Aorta (tissue), 5 donors: ENCODE measurements around the gene FAM76A. TPM values are rescaled to one million over a fixed set of nuclear protein-coding genes. Genes with fewer than 3 reads are reported as not detected.
"Not testable (repeated sequence)": the region's sequence is repeated elsewhere in the genome, so short reads cannot be mapped to it uniquely, and the experiment has no call there.

Source experiments
- ATAC-seq: fragments of 200-7000 bp; cut with Tn5 transposase; one replicate; pipeline ENCODE4 v1.9.1; 2022; ENCODE audit warnings: moderate library complexity; ENCODE audit not compliant: low FRiP score
- DNase-seq, 2 donors: peaks; one replicate each; pipeline ENCODE4 v3.0.0-alpha.2; 2020
- H3K27ac ChIP-seq, 2 donors: one replicate each; pipeline ENCODE4 v1.5.1; 2013; ENCODE audit warnings: low read length in 2 of 2, mild to moderate bottlenecking in 2 of 2, moderate library complexity in 2 of 2, control low read depth in 1 of 2, inconsistent platforms in 1 of 2, low read depth in 1 of 2
- H3K27me3 ChIP-seq, 2 donors: one replicate each; pipeline ENCODE4 v1.6.1; 2013; ENCODE audit warnings: control low read depth in 1 of 2, low read length in 1 of 2, mild to moderate bottlenecking in 1 of 2, moderate library complexity in 1 of 2; ENCODE audit not compliant: insufficient read depth in 2 of 2, control insufficient read depth in 1 of 2
- H3K36me3 ChIP-seq, 2 donors: one replicate each; pipeline ENCODE4 v1.6.1; 2013; ENCODE audit warnings: control low read depth in 1 of 2, low read length in 1 of 2, mild to moderate bottlenecking in 1 of 2; ENCODE audit not compliant: insufficient read depth in 2 of 2, control insufficient read depth in 1 of 2
- H3K4me1 ChIP-seq, 2 donors: one replicate each; pipeline ENCODE4 v1.6.1; 2013; ENCODE audit warnings: low read length in 2 of 2, control low read depth in 1 of 2, mild to moderate bottlenecking in 1 of 2, moderate library complexity in 1 of 2; ENCODE audit not compliant: insufficient read depth in 2 of 2, control insufficient read depth in 1 of 2
- H3K4me3 ChIP-seq, 2 donors: one replicate each; pipeline ENCODE4 v1.5.1; 2013; ENCODE audit warnings: low read length in 2 of 2, control low read depth in 1 of 2, mild to moderate bottlenecking in 1 of 2
- H3K9me3 ChIP-seq: one replicate; pipeline ENCODE4 v1.6.1; 2013; ENCODE audit warnings: mild to moderate bottlenecking, low read length; ENCODE audit not compliant: control insufficient read depth
- WGBS, 2 donors: extraction: QIAGEN DNeasy Blood & Tissue Kit; methylation state at CpG; one replicate each; pipeline ENCODE4 v1.1.7; 2013; 5-methylcytosine and 5-hydroxymethylcytosine counted together
- intact Hi-C, 2 donors: fragments of 100-400 bp; cut with DNase I; formaldehyde crosslinking; loops; one replicate each; pipeline versions ENCODE4 v1.14.2 to v1.15.0; 2022
- long read RNA-seq, 2 donors: library from polyadenylated mRNA; unstranded; transcript quantifications; one replicate each; pipeline ENCODE4 v2.0.0, GENCODE V29; 2020 to 2021
- polyA plus RNA-seq, 2 donors: library from polyadenylated mRNA; stranded (reverse); fragments of 200-250 nt; gene quantifications; one replicate each; pipeline ENCODE4 v1.2.3, GENCODE V29; 2013
- total RNA-seq, 2 donors: library from RNA; stranded (reverse); fragmentation: NEBNext Ultra II Directional; extraction: Animal tissue kit (Norgen Biotek cat#: 25700); gene quantifications; one replicate each; pipeline ENCODE4 v1.2.1, GENCODE V29; 2021
- donor health status: healthy with polysubstance abuse.
- donor health status: Bipolar disorder and iron deficiency.
- donor health status: DM: no; HTN: no; CAD: no.
- donor health status: DM: no; HTN: no; CAD: no.
- donor health status: DM: yes; HTN: yes; CAD: no.

Gene FAM76A
- total RNA-seq (10 to 100 TPM; 14.4 to 18.9 TPM), polyA plus RNA-seq (1 to 10 TPM; 5.9 to 8.0 TPM)
- long read RNA-seq, donor 1, transcript FAM76A-204 (9 exons, 3,567 nt), result major isoform, 22 of 29 reads
- long read RNA-seq, donor 1, transcript FAM76A-203 (8 exons, 2,273 nt), result minor isoform, 6 of 29 reads
- long read RNA-seq, donor 1, partial matches to known transcripts, result 1 of 29 reads
- long read RNA-seq, donor 1, other reads (novel, unspliced or antisense), result 0 of 29 reads
- long read RNA-seq, donor 2, partial matches to known transcripts, result 0 of 1 reads
- long read RNA-seq, donor 2, other reads (novel, unspliced or antisense), result 1 of 1 reads

DNA sequence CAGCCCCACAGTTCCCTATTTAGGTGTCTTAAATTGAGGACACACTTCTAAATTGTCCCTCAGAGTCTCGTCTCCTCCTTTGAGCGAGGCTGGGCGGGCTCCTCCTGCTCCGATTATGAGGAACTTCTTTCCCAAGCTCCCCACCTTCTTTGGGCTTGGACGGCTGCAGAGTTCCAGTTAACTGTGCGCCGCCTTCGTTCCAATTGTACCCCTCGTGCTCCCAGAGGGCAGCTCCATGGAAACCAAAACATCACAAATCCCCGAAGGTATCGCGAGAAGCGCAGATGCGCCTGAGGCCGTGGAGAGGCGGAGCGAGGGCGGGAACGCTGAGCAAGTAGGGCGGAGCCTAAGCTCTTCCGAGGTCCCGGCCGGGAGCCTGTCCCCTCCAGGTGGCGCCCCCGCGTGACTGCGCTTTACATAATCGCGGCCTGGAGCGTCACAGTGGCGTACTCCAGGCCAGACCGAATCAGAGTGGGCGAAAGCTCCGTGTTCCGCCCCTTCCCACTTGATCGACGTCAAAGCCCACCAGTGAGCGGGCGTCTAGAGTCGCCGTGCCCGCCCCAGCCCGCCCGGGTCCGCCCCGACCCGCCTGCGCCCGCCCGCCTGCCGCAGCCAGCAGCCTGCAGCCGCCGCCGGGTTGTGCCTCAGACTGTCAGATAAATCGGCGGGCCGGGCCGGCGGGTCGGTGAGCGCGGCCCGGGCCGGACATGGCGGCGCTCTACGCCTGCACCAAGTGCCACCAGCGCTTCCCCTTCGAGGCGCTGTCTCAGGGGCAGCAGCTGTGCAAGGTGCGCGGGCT lies at the start of gene FAM76A:
Gene FAM76A, plus strand, starts transcription at position 588 of the 799 bp plus-strand sequence. Its CDS starts 120 bp downstream, at position 708.
- no peaks in the 10 kb centered on the region for H3K9me3 ChIP-seq
- H3K36me3 ChIP-seq, result no peaks in the 10 kb centered on the region
- H3K27me3 ChIP-seq, result no peaks in the 10 kb centered on the region
- H3K4me1 ChIP-seq, result no peaks in the 10 kb centered on the region
- peak; percentile 100 for ATAC-seq
- H3K27ac ChIP-seq, result peak within 1 kb of the TSS in 1 of 2 donors; percentile 83
- intact Hi-C loops, result loop anchor here (2.0 kb wide), 2 partner anchors 47 to 53 kb away; partner anchors contain the start of genes STX12 (in 2 of the 2) and IFI6 (in 1 of the 2)
- peak within 1 kb of the TSS; percentile 60 to 61 for H3K4me3 ChIP-seq
- peak; percentile 99 to 100 for DNase-seq
- WGBS, 2 donors, result 1% methylated on average over 69 to 72 of the region's 72 CpGs

GRCh38 chr1:27676410-27676809 lies 49.4 kb upstream of the FAM76A start:
- intact Hi-C loops, result no loop called here
- Histone ChIP-seq H3K9me3 (no peaks in the 10 kb centered on the region), H3K27me3 (no peaks in the 10 kb centered on the region), H3K4me1 (no peaks in the 10 kb centered on the region), H3K4me3 (no peak overlapping the region), H3K36me3 (no peaks in the 10 kb centered on the region), H3K27ac (no peak overlapping the region)
- no peak for DNase-seq
- ATAC-seq, result no peak
- 94 to 98% methylated on average over 1 of the region's 1 CpG for WGBS, 2 donors

GRCh38 chr1:27678747-27679146 lies 47.0 kb upstream of the FAM76A start:
- intact Hi-C loops, result no loop called here
- no peaks in the 10 kb centered on the region for H3K4me1 ChIP-seq
- no peaks in the 10 kb centered on the region for H3K9me3 ChIP-seq
- H3K27me3 ChIP-seq, result no peaks in the 10 kb centered on the region
- ATAC-seq, result no peak
- no peak for DNase-seq
- H3K36me3 ChIP-seq, result no peaks in the 10 kb centered on the region
- no peak overlapping the region for H3K27ac ChIP-seq
- no peak overlapping the region for H3K4me3 ChIP-seq

DNA sequence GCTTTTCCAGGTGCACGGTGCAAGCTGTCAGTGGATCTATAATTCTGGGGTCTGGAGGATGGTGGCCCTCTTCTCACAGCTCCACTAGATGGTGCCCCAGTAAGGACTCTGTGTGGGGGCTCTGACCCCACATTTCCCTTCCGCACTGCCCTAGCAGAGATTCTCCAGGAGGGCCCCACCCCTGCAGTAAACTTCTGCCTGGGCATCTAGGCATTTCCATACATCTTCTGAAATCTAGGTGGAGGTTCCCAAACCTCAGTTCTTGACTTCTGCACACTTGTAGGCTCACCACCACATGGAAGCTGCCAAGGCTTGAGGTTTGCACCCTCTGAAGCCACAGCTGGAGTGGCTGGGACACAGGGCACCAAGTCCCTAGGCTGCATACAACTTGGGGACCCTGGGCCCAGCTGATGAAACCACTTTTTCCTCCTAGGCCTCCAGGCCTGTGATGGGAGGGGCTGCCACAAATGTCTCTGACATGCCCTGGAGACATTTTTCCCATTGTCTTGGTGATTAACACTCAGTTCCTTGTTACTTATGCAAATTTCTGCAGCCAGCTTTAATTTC lies 45.5 kb upstream of the FAM76A start:
- intact Hi-C loops, H3K36me3 ChIP-seq, H3K27ac ChIP-seq, ATAC-seq, H3K9me3 ChIP-seq, H3K4me1 ChIP-seq, H3K27me3 ChIP-seq, H3K4me3 ChIP-seq: not testable (repeated sequence)
- 94 to 97% methylated on average over 2 of the region's 2 CpGs for WGBS, 2 donors
- DNase-seq, result peak in 1 of 2 donors; percentile 9

GRCh38 chr1:27681580-27681979 lies 44.2 kb upstream of the FAM76A start:
- H3K4me1 ChIP-seq, DNase-seq, intact Hi-C loops, H3K27me3 ChIP-seq, H3K27ac ChIP-seq, H3K36me3 ChIP-seq, ATAC-seq, H3K9me3 ChIP-seq, H3K4me3 ChIP-seq: not testable (repeated sequence)
- WGBS, 2 donors, result 96 to 97% methylated on average over 4 of the region's 4 CpGs

GRCh38 chr1:27682351-27682944 lies 43.3 kb upstream of the FAM76A start:
- intact Hi-C loops, result no loop called here
- H3K4me3 ChIP-seq, result no peak overlapping the region
- no peaks in the 10 kb centered on the region for H3K4me1 ChIP-seq

DNA sequence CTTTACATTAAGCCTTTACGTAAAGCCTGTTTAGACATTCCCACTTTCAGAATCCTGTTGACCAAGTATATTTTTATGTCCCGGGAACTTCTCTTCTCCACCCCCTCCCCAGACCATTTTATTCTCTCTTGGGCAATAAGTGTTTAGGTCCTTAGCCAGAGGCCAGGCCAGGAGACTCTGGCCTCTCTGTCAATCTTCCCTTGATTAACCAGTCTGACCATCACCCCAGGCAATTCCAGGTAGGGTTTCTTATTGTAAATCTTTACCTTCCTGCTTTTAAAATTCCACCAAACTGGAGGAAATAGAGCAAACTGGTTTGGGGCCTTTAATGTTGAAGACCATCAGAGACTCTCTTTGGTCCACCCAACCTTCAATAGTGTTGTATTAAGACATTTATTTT lies 41.6 kb upstream of the FAM76A start:
- H3K36me3 ChIP-seq, result no peaks in the 10 kb centered on the region
- no peak overlapping the region for H3K27ac ChIP-seq
- intact Hi-C loops, result no loop called here
- no peaks in the 10 kb centered on the region for H3K27me3 ChIP-seq
- DNase-seq (no peak), ATAC-seq (no peak)
- no peaks in the 10 kb centered on the region for H3K9me3 ChIP-seq
- no peak overlapping the region for H3K4me3 ChIP-seq
- no peaks in the 10 kb centered on the region for H3K4me1 ChIP-seq
- WGBS, 2 donors, result 87 to 88% methylated on average over 2 of the region's 2 CpGs

More at GRCh38 chr1:27682351-27682944, 43.3 kb upstream of the FAM76A start:
- ATAC-seq, result no peak
- no peak overlapping the region for H3K27ac ChIP-seq
- no peaks in the 10 kb centered on the region for H3K9me3 ChIP-seq
- 88 to 93% methylated on average over 5 of the region's 5 CpGs for WGBS, 2 donors
- no peaks in the 10 kb centered on the region for H3K27me3 ChIP-seq
- no peak for DNase-seq
- no peaks in the 10 kb centered on the region for H3K36me3 ChIP-seq

- WGBS, 2 donors, result 74 to 78% methylated on average over 20 to 21 of the region's 21 CpGs
- DNase-seq (no peak), ATAC-seq (no peak)
- Histone ChIP-seq H3K36me3 (no peaks in the 10 kb centered on the region), H3K4me1 (no peaks in the 10 kb centered on the region), H3K27me3 (no peaks in the 10 kb centered on the region), H3K4me3 (no peak overlapping the region), H3K27ac (no peak overlapping the region), H3K9me3 (no peaks in the 10 kb centered on the region)
- intact Hi-C loops, result loop anchor here in 1 of 2 donors (5.0 kb wide), 1 partner anchor 619 kb away; no protein-coding TSS in a partner anchor
These were observed 39.4 kb upstream of the FAM76A start for GRCh38 chr1:27686223-27686990.
